Liver (tissue), 9 donors: ENCODE data around the gene CDH22. TPM values are rescaled to one million over a fixed set of nuclear protein-coding genes. Genes with fewer than 3 reads are reported as not detected.

Source experiments
- DNase-seq: peaks from one replicate; pipeline ENCODE4 v3.0.0-alpha.2; 2017; ENCODE audit warnings: low spot score
- H3K27ac ChIP-seq, 2 donors: one replicate each; pipeline ENCODE4 v1.7.0; 2013; ENCODE audit warnings: inconsistent platforms in 2 of 2, low read length in 2 of 2, control low read depth in 1 of 2, low read depth in 1 of 2, mild to moderate bottlenecking in 1 of 2
- H3K27me3 ChIP-seq, 4 donors: one replicate each; pipeline versions ENCODE4 v1.6.1 to v1.7.0; 2013; ENCODE audit warnings: low read length in 3 of 4, inconsistent platforms in 1 of 4, mild to moderate bottlenecking in 1 of 4, moderate library complexity in 1 of 4; ENCODE audit not compliant: control insufficient read depth in 4 of 4, insufficient read depth in 4 of 4
- H3K36me3 ChIP-seq, 4 donors: one replicate each; pipeline versions ENCODE4 v1.6.1 to v1.7.0; 2013; ENCODE audit warnings: low read length in 3 of 4, mild to moderate bottlenecking in 3 of 4, low read depth in 1 of 4, moderate library complexity in 1 of 4; ENCODE audit not compliant: control insufficient read depth in 4 of 4, insufficient read depth in 3 of 4
- H3K4me1 ChIP-seq, 4 donors: one replicate each; pipeline versions ENCODE4 v1.6.1 to v1.7.0; 2013; ENCODE audit warnings: low read length in 3 of 4, mild to moderate bottlenecking in 3 of 4, moderate library complexity in 1 of 4; ENCODE audit not compliant: control insufficient read depth in 4 of 4, insufficient read depth in 4 of 4
- H3K4me3 ChIP-seq, 3 donors: one replicate each; pipeline versions ENCODE4 v1.6.1 to v1.7.0; 2013; ENCODE audit warnings: low read length in 3 of 3, control low read depth in 1 of 3, low read depth in 1 of 3, mild to moderate bottlenecking in 1 of 3
- H3K9ac ChIP-seq, 2 donors: one replicate each; pipeline ENCODE4 v1.7.0; 2013; ENCODE audit warnings: low read length in 2 of 2, mild to moderate bottlenecking in 2 of 2, moderate library complexity in 2 of 2, control low read depth in 1 of 2, low read depth in 1 of 2
- H3K9me3 ChIP-seq, 4 donors: one replicate each; pipeline versions ENCODE4 v1.6.1 to v1.7.0; 2013; ENCODE audit warnings: low read length in 3 of 4; ENCODE audit not compliant: control insufficient read depth in 4 of 4
- EGR1 ChIP-seq, 2 donors: IDR thresholded peaks; 2 replicates each; pipeline ENCODE4 v1.6.1; 2016 to 2018; ENCODE audit warnings: antibody characterized with exemption in 2 of 2, low read depth in 2 of 2
- FOXA1 ChIP-seq: IDR thresholded peaks from 2 replicates; pipeline ENCODE4 v1.6.1; 2016; ENCODE audit warnings: antibody characterized with exemption
- FOXA2 ChIP-seq: IDR thresholded peaks from 2 replicates; pipeline ENCODE4 v1.6.1; 2016; ENCODE audit warnings: antibody characterized with exemption
- HNF4A ChIP-seq, 2 donors: conservative IDR thresholded peaks; 2 replicates each; pipeline ENCODE4 v1.6.1; 2016; ENCODE audit warnings: antibody characterized with exemption in 2 of 2, mild to moderate bottlenecking in 2 of 2
- HNF4G ChIP-seq: IDR thresholded peaks from 2 replicates; pipeline ENCODE4 v1.6.1; 2016; ENCODE audit warnings: antibody characterized with exemption
- JUND ChIP-seq, 2 donors: IDR thresholded peaks; 2 replicates each; pipeline ENCODE4 v1.6.1; 2016; ENCODE audit warnings: antibody characterized with exemption in 2 of 2
- NR2F2 ChIP-seq: IDR thresholded peaks from 2 replicates; pipeline ENCODE4 v1.6.1; 2016; ENCODE audit warnings: antibody characterized with exemption
- RAD21 ChIP-seq, 2 donors: IDR thresholded peaks; 2 replicates each; pipeline ENCODE4 v1.6.1; 2016; ENCODE audit warnings: antibody characterized with exemption in 2 of 2, mild to moderate bottlenecking in 2 of 2
- RXRA ChIP-seq, 2 donors: IDR thresholded peaks; 2 replicates each; pipeline ENCODE4 v1.6.1; 2017 to 2018; ENCODE audit warnings: antibody characterized with exemption in 2 of 2, mild to moderate bottlenecking in 1 of 2
- SP1 ChIP-seq: IDR thresholded peaks from 2 replicates; pipeline ENCODE4 v1.6.1; 2018; ENCODE audit warnings: antibody characterized with exemption, mild to moderate bottlenecking
- TAF1 ChIP-seq: conservative IDR thresholded peaks from 2 replicates; pipeline ENCODE4 v1.6.1; 2016; ENCODE audit warnings: antibody characterized with exemption, mild to moderate bottlenecking
- YY1 ChIP-seq: IDR thresholded peaks from 2 replicates; pipeline ENCODE4 v1.6.1; 2016; ENCODE audit warnings: antibody characterized with exemption, mild to moderate bottlenecking
- WGBS: extraction: QIAGEN DNeasy Blood & Tissue Kit; methylation state at CpG from one replicate; pipeline ENCODE4 v1.1.7; 2013; 5-methylcytosine and 5-hydroxymethylcytosine counted together
- polyA plus RNA-seq, 2 donors: library from polyadenylated mRNA; stranded (reverse) in 1 of 2; unstranded in 1 of 2; fragments of 200-250 nt in 1 of 2; fragments of >200 nt in 1 of 2; fragmentation: Nextera tagmentation in 1 of 2; extraction: Ambion mirVana in 1 of 2; gene quantifications; one replicate each; pipeline versions ENCODE4 v1.2.1 to v1.2.3, GENCODE V29; 2013 to 2015
- total RNA-seq, 2 donors: library from RNA; depleted of rRNA; stranded (reverse); fragments of >200 nt; gene quantifications; one replicate each; pipeline ENCODE4 v1.2.3, GENCODE V29; 2014
- TF ChIP-seq, protein P1 (sequence below): IDR thresholded peaks from 2 replicates; pipeline ENCODE4 v1.6.1; 2016; ENCODE audit warnings: antibody characterized with exemption
- TF ChIP-seq, protein P2 (sequence below): IDR thresholded peaks from 2 replicates; pipeline ENCODE4 v1.6.1; 2016; ENCODE audit warnings: antibody characterized with exemption
- TF ChIP-seq, protein P3 (sequence below): IDR thresholded peaks from 2 replicates; pipeline ENCODE4 v1.6.1; 2016; ENCODE audit warnings: antibody characterized with exemption
- TF ChIP-seq, protein P4 (sequence below): IDR thresholded peaks from 2 replicates; pipeline ENCODE4 v1.6.1; 2016; ENCODE audit warnings: antibody characterized with exemption, mild to moderate bottlenecking
- TF ChIP-seq, protein P5 (sequence below): fragments of 150-350 bp; IDR thresholded peaks from 2 replicates; pipeline ENCODE4 v1.5.1; 2017; ENCODE audit warnings: improper control_type of control experiment, low read depth, low read length; ENCODE audit not compliant: missing input control
- donor health status: healthy.
- donor health status: healthy.
- donor health status: healthy.
- donor health status: healthy.
- donor health status: healthy.

Gene CDH22
- total and polyA plus RNA-seq, 4 donors: 0.02 TPM; not detected in 3

DNA sequence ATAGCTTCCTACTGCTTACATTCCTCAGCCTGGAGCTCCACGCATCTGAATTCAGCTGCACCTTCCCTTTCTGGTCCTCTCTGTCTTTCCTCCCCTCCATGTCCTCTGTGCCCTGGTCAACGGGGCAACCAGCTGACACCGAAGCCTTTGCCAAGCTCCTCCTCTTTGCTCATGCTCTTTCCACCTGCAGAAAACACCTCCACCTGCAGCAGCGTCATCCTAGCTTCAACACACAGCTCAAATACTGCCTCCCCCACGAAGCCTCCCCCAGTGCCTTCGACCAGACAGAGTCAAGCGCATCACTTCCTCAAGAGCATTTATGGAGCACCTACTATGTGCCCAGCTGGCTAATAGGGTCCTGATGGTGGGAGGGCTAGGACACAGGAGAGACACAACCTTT is 9.2 kb downstream of the CDH22 start:
- no peaks in the 10 kb centered on the region for H3K36me3 ChIP-seq
- peaks cover 0 to 9% (median 6%) of the 10 kb centered on the region in 4 donors for H3K27me3 ChIP-seq
- no peak for DNase-seq
- H3K9ac ChIP-seq: no peak overlapping the region
- no peaks in the 10 kb centered on the region for H3K9me3 ChIP-seq
- TF ChIP-seq HNF4A (conservative IDR thresholded peaks at IDR 0.05): no peak
- TF ChIP-seq, protein P1, sequence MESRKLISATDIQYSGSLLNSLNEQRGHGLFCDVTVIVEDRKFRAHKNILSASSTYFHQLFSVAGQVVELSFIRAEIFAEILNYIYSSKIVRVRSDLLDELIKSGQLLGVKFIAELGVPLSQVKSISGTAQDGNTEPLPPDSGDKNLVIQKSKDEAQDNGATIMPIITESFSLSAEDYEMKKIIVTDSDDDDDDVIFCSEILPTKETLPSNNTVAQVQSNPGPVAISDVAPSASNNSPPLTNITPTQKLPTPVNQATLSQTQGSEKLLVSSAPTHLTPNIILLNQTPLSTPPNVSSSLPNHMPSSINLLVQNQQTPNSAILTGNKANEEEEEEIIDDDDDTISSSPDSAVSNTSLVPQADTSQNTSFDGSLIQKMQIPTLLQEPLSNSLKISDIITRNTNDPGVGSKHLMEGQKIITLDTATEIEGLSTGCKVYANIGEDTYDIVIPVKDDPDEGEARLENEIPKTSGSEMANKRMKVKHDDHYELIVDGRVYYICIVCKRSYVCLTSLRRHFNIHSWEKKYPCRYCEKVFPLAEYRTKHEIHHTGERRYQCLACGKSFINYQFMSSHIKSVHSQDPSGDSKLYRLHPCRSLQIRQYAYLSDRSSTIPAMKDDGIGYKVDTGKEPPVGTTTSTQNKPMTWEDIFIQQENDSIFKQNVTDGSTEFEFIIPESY: no peak
- no peak for TF ChIP-seq JUND (IDR thresholded peaks at IDR 0.05)
- no peak for TF ChIP-seq SP1
- no peak for TF ChIP-seq RXRA (IDR thresholded peaks at IDR 0.05)
- no peak for TF ChIP-seq FOXA1
- TF ChIP-seq, protein P2, sequence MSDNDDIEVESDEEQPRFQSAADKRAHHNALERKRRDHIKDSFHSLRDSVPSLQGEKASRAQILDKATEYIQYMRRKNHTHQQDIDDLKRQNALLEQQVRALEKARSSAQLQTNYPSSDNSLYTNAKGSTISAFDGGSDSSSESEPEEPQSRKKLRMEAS: no peak
- TF ChIP-seq, protein P3, sequence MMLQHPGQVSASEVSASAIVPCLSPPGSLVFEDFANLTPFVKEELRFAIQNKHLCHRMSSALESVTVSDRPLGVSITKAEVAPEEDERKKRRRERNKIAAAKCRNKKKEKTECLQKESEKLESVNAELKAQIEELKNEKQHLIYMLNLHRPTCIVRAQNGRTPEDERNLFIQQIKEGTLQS: no peak
- TF ChIP-seq RAD21 (IDR thresholded peaks at IDR 0.05): no peak
- no peak for TF ChIP-seq FOXA2
- TF ChIP-seq NR2F2: no peak
- TF ChIP-seq EGR1 (IDR thresholded peaks at IDR 0.05; ENCODE audit: low read depth in 2 of 2): no peak
- TF ChIP-seq HNF4G: no peak
- TF ChIP-seq, protein P4, sequence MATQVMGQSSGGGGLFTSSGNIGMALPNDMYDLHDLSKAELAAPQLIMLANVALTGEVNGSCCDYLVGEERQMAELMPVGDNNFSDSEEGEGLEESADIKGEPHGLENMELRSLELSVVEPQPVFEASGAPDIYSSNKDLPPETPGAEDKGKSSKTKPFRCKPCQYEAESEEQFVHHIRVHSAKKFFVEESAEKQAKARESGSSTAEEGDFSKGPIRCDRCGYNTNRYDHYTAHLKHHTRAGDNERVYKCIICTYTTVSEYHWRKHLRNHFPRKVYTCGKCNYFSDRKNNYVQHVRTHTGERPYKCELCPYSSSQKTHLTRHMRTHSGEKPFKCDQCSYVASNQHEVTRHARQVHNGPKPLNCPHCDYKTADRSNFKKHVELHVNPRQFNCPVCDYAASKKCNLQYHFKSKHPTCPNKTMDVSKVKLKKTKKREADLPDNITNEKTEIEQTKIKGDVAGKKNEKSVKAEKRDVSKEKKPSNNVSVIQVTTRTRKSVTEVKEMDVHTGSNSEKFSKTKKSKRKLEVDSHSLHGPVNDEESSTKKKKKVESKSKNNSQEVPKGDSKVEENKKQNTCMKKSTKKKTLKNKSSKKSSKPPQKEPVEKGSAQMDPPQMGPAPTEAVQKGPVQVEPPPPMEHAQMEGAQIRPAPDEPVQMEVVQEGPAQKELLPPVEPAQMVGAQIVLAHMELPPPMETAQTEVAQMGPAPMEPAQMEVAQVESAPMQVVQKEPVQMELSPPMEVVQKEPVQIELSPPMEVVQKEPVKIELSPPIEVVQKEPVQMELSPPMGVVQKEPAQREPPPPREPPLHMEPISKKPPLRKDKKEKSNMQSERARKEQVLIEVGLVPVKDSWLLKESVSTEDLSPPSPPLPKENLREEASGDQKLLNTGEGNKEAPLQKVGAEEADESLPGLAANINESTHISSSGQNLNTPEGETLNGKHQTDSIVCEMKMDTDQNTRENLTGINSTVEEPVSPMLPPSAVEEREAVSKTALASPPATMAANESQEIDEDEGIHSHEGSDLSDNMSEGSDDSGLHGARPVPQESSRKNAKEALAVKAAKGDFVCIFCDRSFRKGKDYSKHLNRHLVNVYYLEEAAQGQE: no peak
- TF ChIP-seq TAF1: no peak
- no peak overlapping the region for H3K27ac ChIP-seq
- 39% methylated on average over 7 of the region's 7 CpGs for WGBS
- H3K4me3 ChIP-seq: no peak overlapping the region
- H3K4me1 ChIP-seq: no peaks in the 10 kb centered on the region

DNA sequence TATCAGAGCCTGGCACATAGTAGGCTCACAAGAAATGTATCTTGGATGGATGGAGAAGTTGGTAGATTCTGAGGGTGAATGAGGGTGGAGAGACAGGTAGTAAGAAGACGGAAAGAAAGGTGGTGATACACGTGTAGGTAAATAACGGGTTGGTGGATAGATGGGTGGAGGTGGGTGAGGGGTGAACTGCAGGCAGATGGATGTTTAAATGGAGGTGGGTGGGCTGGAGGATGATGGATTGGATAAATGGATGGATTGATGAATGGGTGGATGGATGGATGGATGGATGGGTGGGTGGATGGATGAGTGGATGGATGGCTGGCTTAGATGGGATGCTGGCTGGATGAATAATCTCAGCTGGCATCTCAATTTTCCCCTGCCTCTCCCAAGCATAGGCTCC is 9.9 kb downstream of the CDH22 start:
- H3K27me3 ChIP-seq: peaks cover 0 to 9% (median 6%) of the 10 kb centered on the region in 4 donors
- TF ChIP-seq TAF1: no peak
- TF ChIP-seq, protein P3: no peak
- TF ChIP-seq, protein P1: no peak
- no peak for TF ChIP-seq FOXA2
- TF ChIP-seq, protein P2: no peak
- TF ChIP-seq JUND (IDR thresholded peaks at IDR 0.05): no peak
- TF ChIP-seq HNF4G: no peak
- no peak for TF ChIP-seq EGR1 (IDR thresholded peaks at IDR 0.05; ENCODE audit: low read depth in 2 of 2)
- TF ChIP-seq, protein P5, sequence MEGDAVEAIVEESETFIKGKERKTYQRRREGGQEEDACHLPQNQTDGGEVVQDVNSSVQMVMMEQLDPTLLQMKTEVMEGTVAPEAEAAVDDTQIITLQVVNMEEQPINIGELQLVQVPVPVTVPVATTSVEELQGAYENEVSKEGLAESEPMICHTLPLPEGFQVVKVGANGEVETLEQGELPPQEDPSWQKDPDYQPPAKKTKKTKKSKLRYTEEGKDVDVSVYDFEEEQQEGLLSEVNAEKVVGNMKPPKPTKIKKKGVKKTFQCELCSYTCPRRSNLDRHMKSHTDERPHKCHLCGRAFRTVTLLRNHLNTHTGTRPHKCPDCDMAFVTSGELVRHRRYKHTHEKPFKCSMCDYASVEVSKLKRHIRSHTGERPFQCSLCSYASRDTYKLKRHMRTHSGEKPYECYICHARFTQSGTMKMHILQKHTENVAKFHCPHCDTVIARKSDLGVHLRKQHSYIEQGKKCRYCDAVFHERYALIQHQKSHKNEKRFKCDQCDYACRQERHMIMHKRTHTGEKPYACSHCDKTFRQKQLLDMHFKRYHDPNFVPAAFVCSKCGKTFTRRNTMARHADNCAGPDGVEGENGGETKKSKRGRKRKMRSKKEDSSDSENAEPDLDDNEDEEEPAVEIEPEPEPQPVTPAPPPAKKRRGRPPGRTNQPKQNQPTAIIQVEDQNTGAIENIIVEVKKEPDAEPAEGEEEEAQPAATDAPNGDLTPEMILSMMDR: no peak
- TF ChIP-seq YY1: no peak
- TF ChIP-seq RAD21 (IDR thresholded peaks at IDR 0.05): no peak
- no peak overlapping the region for H3K27ac ChIP-seq
- H3K4me3 ChIP-seq: no peak overlapping the region
- no peaks in the 10 kb centered on the region for H3K36me3 ChIP-seq
- H3K4me1 ChIP-seq: no peaks in the 10 kb centered on the region
- no peak overlapping the region for H3K9ac ChIP-seq
- 74% methylated on average over 3 of the region's 3 CpGs for WGBS
- H3K9me3 ChIP-seq: no peaks in the 10 kb centered on the region
- DNase-seq: no peak
